HG03354 (cell line): ENCODE data around the gene USP1.
A peak's percentile ranks its signal among the peaks of the same experiment; 100 is the strongest.

Source experiments
- ATAC-seq: cut with Tn5 transposase; IDR thresholded peaks from one replicate; pipeline ENCODE4 v1.9.1; 2021; ENCODE audit warnings: mild to moderate bottlenecking; ENCODE audit not compliant: unreplicated experiment, poor library complexity, severe bottlenecking

Gene USP1

DNA sequence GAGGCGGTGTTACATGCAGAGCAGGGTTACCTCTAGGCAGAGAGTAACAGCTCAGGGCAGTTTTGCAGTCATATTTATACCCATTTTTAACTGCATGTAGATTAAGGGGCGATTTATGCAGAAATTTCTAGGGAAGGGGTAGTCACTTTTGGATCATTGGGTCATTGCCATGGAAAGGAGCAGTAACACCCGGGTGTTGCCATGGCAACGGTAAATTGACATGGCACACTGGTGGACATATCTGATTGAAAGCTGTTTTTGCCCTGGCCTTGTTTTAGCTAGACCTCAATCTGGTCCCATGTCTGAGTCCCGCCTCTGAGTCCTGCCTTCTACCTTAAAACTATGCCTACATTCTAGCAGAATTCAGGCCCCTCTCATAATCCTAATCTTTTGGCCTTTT is 11.8 kb upstream of the USP1 start:
- ATAC-seq: no peak

DNA sequence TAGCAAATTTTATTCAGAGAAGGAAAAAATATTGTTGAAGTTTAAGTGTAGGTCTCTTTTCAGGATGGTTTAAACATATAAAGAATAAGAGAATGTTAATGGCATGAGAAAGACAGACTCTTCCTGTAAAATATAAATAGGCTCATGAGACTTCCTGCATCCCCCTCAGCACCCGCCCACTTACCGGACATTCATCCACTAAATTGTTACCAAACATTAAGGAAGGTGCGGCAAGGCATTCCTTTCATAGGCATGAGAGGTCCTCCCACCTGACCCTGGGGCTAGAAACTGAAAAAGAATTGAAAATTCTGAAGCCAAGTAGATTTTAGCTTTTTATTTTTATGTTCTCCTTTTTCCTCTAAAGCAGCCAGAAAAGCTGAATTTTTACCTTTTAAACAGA is 10.6 kb upstream of the USP1 start:
- no peak for ATAC-seq

DNA sequence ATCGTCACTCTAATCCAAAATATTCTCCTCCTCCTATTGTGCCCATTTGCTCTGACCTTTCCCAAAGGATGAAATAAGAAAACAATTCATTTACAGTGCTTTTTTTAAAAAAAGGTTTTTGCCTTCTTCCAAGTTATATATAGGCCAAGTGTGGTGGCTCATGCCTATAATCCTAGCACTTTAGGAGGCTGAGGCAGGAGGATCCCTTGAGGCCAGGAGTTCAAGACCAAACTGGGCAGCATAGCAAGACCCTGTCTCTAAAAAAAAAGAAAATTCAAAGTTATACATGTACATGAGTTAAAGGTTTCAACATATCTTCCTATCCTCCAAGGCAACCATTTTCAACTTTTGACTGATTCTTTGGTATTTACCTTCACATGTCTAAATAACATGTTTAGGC is 10.1 kb upstream of the USP1 start:
- no peak for ATAC-seq

DNA sequence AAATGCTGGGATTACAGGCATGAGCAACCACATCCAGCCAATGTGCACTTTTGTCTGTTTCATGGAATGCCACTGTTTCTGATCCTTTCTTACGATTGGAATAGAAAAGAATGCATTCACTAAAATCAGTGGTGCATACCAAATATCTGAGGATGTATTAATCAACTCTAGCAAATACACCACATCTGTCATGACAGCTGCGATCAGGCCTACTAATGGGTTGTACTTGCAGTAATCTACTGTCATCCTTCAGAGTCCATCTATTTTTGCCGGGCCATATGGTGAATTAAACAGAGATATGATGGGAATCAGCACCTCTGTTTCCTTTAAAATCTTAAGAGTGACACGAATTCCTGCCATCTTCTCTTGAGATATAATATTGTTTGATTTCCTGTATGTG is 8.5 kb upstream of the USP1 start:
- no peak for ATAC-seq

DNA sequence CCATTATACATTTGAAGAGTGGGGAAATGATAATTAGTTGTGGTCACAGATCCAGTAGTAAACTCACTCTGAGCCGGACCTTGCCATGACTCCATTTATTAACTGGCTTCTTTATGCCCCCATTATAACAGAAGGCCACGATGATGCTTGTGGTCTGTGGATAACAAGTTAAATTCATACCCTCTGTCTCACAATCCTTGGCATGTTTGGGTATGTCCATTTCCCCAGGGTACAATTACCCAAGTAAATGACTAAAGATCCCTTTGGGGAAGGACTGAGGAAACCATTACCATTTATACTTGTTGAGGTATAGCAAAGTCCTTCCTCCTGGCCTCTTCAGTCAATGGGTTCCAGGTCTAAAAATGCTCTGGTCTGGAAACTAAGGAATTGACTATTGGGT is 7.3 kb upstream of the USP1 start:
- no peak for ATAC-seq

DNA sequence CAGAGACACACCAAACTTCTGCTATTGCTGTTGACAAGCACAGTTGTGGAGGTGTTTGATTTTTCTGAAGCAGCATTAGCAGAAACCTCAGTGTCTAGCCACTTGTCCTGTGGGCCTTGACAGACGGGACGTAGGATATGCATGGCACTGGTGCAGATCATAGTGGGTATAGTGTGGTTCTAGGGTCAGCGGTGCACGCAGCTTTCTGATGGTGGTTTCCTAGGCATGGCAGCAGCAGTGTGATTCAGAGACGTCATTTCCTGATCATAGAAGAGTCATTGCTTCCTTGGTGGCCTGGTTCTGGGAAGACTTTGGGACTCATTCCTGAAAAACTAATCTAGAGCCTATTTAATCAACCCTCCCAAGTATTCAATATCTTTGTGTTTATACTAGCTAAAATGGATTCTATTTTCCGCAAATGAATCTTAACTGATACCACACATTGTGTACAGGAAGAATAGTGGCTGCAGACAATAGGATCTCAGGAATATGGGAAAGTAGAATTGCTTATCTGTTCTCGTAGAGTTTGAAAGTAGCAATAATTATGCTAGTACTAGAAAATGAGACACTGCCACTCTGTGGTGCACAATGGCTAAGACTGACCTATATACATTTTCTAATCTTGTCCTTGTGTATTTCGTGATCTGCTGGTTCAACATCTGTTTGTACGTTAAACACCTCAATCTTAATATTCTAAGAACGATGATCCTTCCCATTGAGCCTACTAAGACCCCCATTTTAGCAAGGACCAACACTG is 2.8 kb upstream of the USP1 start:
- no peak for ATAC-seq

DNA sequence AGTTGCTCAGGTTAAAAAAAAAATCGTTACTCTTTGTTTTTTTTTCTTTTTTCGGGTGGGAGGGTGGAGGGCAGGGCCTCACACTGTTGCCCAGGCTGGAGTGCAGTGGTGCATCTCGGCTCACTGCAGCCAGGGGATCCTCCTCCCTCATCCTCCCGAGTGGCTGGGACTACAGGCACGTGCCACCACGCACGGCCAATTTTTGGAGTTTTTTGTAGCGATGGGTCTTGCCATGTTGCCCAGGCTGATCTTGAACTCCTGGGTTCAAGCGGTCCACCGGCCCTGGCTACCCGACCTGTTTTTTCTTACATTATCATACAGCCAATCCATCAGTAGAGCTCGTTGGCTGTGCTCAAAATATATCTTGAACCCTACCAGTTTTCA is 2.2 kb upstream of the USP1 start:
- no peak for ATAC-seq

DNA sequence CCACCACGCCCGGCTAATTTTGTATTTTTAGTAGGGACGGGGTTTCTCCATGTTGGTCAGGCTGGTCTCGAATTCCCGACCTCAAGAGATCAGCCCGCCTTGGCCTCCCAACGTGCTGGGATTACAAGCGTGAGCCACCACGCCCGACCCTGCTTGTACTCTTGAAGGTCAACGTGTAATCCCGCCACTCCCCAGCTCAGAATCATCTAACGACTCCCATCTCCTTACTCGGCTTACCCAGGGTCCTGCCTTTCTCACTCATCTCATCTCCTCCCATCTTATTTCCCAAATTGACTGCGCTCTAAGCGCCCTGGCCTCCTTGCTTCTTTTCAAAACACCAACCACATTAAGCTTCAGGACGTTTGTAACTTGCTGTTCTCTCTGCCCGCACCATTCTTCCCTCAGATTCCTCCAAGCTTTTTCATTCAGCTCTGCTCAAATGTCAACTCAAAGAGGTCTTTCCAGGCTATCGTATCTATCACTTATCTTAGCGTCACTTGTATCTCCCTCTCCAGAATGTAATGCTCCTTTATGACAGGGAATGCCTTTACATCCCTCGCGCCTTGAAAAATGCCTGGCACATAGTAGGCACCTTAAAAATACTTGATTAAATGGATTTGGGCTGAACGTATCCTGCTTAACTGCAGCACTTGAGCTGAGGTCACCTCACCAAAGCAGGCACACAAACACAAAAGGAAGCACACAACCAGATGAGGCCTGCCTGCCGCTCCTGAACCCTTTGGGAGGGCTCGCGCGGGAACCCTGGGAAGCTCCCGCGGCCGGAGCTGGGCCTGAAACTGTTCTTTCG is 1.4 kb upstream of the USP1 start:
- no peak for ATAC-seq

DNA sequence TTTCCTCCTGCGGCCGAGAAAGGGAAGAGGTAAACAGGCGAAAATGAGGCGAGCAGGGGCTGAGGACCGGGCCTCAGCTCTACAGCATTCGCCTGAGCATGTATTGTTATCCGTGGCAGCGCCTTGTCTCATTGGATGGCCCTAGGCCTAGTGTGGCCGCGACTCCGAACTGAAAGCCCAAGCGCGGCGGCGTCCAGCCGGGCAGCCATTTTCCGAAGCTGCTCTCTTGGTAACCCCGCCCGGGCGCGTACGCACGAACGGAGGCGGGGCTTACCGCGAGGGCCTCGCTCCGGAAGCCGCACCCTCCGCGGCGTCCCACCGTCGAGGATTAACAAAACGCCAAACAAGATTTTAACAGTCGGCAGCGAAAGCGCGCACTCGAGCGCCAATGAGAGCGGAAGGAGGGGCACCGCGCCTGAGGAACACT is 797 bp upstream of the USP1 start:
- ATAC-seq: no peak

DNA sequence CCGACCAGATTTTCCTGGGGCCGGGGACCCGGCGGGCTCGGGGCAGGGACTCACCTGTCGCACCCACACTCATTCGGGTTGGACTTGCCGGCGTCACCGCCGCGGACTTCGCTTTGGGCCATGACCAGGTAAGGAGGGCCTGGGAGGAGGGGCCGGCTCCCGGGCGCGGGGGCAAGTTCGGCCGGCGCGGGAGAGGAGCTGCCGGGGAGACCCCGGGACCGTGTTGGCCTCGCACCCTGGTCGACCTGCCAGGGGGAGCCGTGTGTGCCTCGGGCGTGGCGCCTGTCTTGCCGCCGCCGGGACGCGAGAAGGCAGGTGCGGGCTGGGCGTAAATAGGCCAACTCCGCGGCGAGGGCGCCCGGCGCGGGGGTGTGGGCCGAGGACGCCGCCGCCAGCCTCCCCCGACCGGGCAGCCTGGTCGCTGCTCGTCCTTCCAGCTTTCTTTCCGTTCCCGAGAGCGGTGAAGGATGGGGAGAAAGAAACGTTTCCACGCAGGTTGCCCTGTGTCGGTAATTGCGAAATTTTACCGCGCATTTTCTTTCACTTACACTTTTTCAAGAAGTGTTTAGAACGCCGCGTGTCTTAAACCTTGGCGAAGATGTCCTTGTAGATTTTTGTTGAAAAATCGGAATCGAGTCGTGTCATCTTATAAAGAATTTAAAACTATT is 558 bp downstream of the USP1 start:
- peak; percentile 0 for ATAC-seq

DNA sequence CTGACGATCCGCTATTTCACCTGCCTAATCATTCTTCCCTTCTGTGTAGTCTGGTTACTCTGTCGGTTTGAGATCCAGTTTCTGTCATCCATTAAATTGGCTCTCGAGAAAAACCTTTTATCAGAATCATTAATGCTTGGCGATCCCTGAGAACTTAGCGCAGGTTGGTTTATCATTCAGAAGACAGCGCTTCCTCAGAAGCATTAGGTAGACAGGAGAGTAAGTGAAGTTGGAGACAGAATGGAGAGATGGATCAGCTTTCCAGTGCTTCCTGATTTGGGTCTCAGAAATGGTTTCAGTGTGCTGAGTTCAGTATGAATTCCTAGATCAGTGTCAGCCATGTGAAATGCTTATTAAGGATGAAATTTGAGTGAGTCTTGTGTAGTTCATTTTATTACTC is 1.3 kb downstream of the USP1 start:
- no peak for ATAC-seq

DNA sequence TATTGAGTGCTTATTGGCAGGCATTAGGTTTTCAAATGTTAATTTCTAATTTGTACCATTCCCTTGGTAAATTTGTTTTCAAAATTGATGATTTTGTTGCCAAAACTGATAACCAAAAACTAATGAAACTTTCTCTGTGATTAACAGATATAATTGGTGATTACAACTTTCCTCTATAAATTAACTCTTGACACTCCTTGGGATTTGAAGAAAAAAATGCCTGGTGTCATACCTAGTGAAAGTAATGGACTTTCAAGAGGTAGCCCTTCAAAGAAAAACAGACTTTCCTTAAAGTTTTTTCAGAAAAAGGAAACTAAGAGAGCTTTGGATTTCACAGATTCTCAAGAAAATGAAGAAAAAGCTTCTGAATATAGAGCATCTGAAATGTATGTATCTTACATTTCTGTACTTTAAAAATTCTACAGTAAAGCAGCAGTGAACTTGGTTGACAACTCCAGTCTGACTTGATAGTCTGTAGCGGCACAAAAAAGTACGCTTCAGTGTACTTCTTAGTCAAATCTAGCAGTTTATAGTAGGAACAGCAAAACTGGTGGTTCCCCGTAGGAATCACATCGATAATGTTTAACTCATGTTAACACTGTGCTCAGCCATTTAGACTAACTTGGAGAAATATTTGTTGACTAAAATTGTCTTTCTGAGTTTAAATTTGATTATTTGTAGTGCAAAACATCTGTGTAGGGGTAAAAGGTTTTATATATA is 3.0 kb downstream of the USP1 start:
- peak; percentile 23 for ATAC-seq

DNA sequence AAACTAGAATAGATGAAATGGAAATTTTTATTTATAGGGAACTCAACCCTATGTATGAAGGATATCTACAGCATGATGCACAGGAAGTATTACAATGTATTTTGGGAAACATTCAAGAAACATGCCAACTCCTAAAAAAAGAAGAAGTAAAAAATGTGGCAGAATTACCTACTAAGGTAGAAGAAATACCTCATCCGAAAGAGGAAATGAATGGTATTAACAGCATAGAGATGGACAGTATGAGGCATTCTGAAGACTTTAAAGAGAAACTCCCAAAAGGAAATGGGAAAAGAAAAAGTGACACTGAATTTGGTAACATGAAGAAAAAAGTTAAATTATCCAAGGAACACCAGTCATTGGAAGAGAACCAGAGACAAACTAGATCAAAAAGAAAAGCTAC is 7.9 kb downstream of the USP1 start:
- ATAC-seq: no peak

DNA sequence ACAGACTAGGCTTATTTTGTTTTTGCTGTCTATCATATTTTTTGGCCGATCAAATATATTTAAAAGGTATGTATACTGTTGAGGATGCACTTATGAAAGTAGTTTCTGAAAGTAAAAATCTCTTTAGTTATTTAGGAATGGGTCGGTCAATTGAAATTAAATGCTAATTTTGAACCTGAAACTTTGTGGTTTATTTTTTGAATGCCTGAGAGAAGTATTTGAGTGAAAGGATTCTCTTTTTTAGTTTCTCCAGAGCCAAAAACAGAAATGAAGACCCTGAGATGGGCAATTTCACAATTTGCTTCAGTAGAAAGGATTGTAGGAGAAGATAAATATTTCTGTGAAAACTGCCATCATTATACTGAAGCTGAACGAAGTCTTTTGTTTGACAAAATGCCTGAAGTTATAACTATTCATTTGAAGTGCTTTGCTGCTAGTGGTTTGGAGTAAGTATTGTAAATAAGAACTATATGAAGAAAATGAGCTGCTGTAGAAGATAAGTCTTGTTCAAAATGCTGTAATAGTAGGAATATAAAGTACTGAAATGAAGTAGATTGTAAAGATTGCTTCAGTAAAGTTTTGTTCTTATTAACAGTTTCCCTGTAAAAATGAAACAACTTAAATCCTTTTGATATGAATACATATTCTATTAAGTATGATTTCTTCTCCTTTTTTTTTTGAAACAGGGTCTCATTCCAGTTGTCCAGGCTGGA is 11.5 kb downstream of the USP1 start:
- no peak for ATAC-seq

DNA sequence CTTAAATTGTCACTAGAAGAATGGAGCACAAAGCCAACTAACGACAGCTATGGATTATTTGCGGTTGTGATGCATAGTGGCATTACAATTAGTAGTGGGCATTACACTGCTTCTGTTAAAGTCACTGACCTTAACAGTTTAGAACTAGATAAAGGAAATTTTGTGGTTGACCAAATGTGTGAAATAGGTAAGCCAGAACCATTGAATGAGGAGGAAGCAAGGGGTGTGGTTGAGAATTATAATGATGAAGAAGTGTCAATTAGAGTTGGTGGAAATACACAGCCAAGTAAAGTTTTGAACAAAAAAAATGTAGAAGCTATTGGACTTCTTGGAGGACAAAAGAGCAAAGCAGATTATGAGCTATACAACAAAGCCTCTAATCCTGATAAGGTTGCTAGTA is 13.5 kb downstream of the USP1 start:
- ATAC-seq: no peak

DNA sequence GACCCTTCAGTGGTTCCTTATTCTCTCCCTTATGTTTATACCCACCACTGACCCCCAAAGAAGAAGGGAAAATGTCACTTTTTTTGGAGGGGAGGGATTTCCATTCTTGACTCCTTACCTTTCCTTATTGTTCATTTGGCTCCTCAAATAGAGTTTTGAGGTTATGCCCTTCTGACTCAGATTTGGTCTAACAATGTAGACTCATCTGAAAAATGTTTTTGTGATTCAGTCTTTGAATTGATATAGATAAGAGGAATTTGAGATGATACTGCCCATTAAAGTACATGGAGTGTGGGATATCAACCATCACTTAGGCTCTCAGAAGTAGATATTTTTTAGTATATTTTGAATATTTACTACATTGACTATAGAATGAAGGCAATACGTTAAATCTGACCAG is 16.1 kb downstream of the USP1 start:
- ATAC-seq: no peak

DNA sequence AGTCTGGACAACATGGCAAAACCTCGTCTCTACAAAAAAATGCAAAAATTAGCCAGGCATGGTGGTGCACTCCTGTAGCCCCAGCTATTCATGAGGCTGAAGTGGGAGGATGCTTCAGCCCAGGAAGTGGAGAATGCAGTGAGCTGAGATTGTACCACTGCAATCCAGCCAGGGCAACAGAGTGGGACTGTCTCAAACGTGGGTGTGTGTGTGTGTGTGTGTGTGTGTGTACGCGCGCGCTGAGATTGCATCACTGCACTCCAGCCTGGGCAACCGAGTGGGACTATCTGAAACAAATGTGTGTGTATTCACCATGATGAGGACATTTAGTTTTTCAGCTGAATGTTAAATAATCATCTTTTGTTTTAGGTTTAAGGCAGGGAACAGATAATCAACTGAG is 21.1 kb downstream of the USP1 start:
- no peak for ATAC-seq

DNA sequence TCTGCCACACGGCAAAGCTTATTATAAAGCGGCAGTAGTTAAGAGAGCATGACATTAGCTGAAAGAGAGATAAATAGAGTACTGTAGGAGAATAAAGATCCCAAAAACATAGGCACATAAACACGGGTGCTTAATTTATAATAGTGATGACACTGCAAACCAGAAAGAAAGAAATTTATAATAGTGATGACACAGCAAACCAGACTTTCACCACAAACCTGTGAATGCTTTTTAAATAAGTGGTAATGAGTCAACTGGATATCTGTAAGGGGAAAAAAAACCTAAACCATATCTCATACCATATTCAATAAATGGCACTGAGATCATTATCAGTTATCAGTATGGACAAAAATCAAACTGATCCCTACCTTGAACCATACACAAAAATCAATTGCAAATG is 25.5 kb downstream of the USP1 start:
- ATAC-seq: no peak

DNA sequence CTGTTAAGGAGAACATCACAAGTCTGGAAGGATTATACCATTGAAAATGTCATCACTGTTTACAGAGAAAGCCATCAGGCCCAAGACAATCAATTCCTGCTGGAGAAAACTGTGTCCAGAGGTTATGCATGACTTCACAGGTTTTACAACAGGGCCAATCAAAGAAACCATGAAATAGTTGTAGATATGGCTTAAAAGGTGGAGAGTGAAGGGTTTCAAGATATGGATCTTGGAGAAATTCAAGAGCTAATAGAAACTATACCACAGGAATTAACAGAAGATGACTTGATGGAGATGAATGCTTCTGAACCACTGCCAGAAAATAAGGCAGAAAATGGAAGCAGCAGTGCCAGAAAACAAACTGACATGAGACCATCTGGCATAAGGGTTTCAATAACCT is 30.2 kb downstream of the USP1 start:
- ATAC-seq: no peak
